GM12892 (cell line): ENCODE results near the gene POU2F1.

Experiments
- POLR2A ChIP-seq: IDR thresholded peaks from 2 replicates; pipeline ENCODE4 v1.6.1; 2011; ENCODE audit warnings: low read depth, low read length, control low read depth
- TAF1 ChIP-seq: IDR thresholded peaks from 2 replicates; pipeline ENCODE4 v1.6.1; 2011; ENCODE audit warnings: low read depth, mild to moderate bottlenecking, control low read depth, low read length, borderline replicate concordance

DNA sequence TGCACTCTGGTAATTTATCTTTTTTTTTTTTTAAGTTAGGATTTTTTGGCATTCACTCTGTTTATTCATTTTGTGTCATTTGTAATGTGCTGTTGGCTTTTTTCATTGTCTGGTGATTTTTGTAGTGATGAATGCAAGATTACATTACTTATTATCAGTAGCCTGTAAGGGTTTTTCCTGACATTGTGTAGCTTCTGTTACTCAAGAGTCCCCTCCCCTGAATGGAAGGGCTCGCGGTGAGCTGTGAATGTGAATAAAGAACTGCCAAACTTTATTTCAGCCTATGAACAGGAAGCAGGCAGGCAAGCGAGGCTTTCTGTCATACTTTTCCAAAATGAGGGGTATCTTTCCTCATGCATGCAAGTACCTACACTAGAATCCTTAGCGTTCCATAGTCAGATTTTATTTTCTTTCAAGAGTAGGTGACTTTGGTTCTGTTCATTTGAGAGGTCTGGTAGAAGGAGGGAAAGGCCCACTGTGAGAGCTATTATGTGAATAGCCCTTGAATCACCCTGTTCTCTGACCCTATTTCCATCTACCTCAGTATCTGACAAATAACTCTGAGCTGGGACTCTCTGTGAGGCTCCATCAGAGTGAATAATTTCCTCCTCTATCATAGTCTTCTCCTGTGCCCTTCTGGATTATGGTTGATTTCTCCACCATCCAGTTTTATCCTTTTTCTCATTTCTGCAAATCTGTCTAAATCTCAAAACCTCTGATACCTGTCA is 183.6 kb downstream of the POU2F1 start:
- no peak for TF ChIP-seq POLR2A
- TF ChIP-seq TAF1 = no peak
